Measurements from ENCODE around the gene OGDH.

The OGDH gene

DNA sequence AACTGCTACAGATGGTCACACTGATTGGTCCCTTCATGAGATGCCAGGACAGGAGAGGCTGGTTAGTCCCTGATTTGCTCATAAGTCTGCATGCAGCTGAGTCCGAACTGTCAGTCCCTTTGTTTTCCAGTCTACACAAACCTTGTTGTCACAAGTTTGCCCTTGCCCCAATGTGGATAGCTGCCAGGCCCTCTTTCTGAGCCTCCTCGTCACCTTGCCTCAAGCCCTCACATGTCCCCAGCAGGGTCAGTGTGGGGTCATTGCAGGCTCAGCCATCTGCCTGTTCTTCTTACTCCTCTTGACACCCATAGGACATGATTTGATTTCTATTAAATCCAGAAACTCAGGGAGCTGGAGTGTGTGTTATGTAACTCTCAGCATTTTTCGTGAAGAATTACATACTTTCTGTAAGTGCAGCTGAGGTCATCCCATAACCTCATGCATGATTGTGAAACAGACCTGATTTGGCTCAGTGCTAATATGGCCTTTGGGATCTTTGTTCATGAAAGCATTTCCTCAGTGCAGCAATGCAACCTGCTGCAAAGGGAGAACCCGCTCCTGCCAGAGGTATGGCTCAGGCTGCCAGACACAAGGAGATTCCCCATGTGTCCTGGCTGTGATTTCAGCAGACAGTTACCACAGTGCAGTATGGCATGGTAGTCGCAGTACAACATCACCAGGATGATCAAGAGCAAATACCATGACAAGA lies 72.2 kb downstream of the OGDH start:
- TF ChIP-seq ZNF274 (IDR thresholded peaks at IDR 0.05; ENCODE audit: low read depth, low read length) (no peak), SUZ12 (IDR thresholded peaks at IDR 0.05; ENCODE audit: extremely low read depth, insufficient read depth, insufficient read length) (no peak), YY1 (IDR thresholded peaks at IDR 0.05; ENCODE audit: insufficient read depth, insufficient read length) (no peak)
- H3K4me1 ChIP-seq (ENCODE audit: insufficient read depth, insufficient read length), result peaks cover 8% of the 10 kb centered on the region
- H3K4me3 ChIP-seq (ENCODE audit: insufficient read length, low read depth), result no peak overlapping the region
- no peak overlapping the region for H3K9ac ChIP-seq (ENCODE audit: insufficient read length, low read depth)
- H3K9me3 ChIP-seq (ENCODE audit: insufficient read depth, low read length), result no peaks in the 10 kb centered on the region
- no peak for DNase-seq (ENCODE audit: low read depth, low spot score)
- H3K27me3 ChIP-seq (ENCODE audit: insufficient read depth, insufficient read length), result no peaks in the 10 kb centered on the region
- H3K36me3 ChIP-seq (ENCODE audit: insufficient read depth, insufficient read length, low read length), result peaks cover 72% of the 10 kb centered on the region

- no peaks in the 10 kb centered on the region for H3K27me3 ChIP-seq (ENCODE audit: insufficient read depth, insufficient read length)
- DNase-seq (ENCODE audit: low read depth, low spot score), result no peak
- H3K4me1 ChIP-seq (ENCODE audit: insufficient read depth, insufficient read length), result peaks cover 8% of the 10 kb centered on the region
- TF ChIP-seq YY1 (IDR thresholded peaks at IDR 0.05; ENCODE audit: insufficient read depth, insufficient read length) (no peak), SUZ12 (IDR thresholded peaks at IDR 0.05; ENCODE audit: extremely low read depth, insufficient read depth, insufficient read length) (no peak), ZNF274 (IDR thresholded peaks at IDR 0.05; ENCODE audit: low read depth, low read length) (no peak)
- H3K9me3 ChIP-seq (ENCODE audit: insufficient read depth, low read length), result no peaks in the 10 kb centered on the region
- H3K9ac ChIP-seq (ENCODE audit: insufficient read length, low read depth), result no peak overlapping the region
- H3K36me3 ChIP-seq (ENCODE audit: insufficient read depth, insufficient read length, low read length), result peaks cover 57% of the 10 kb centered on the region
- H3K4me3 ChIP-seq (ENCODE audit: insufficient read length, low read depth), result no peak overlapping the region
Observed at GRCh38 chr7:44681645-44682044, 75.2 kb downstream of the OGDH start.

DNA sequence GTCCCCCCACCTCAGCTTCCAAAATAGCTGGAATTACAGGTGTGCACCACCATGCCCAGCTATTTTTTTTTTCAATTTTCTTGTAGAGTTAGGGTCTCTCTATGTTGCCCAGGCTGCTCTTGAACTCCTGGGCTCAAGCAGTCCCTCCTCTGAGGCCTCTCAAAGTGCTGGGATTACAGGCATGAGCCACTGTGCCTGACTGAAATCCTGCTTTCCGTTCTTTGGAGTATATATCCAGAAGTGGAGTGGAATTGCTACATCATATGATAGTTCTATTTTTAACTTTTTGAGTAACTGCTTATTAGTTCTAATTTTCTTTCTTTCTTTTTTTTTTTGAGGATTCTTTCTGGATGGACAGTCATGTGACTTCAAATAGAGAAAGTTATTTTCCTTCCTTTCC lies 79.3 kb downstream of the OGDH start:
- Histone ChIP-seq H3K9ac (ENCODE audit: insufficient read length, low read depth) (no peak overlapping the region), H3K4me3 (ENCODE audit: insufficient read length, low read depth) (no peak overlapping the region), H3K9me3 (ENCODE audit: insufficient read depth, low read length) (no peaks in the 10 kb centered on the region), H3K27me3 (ENCODE audit: insufficient read depth, insufficient read length) (no peaks in the 10 kb centered on the region), H3K4me1 (ENCODE audit: insufficient read depth, insufficient read length) (no peaks in the 10 kb centered on the region), H3K36me3 (ENCODE audit: insufficient read depth, insufficient read length, low read length) (peaks cover 52% of the 10 kb centered on the region)
- DNase-seq (ENCODE audit: low read depth, low spot score), result no peak
- TF ChIP-seq YY1 (IDR thresholded peaks at IDR 0.05; ENCODE audit: insufficient read depth, insufficient read length) (no peak), ZNF274 (IDR thresholded peaks at IDR 0.05; ENCODE audit: low read depth, low read length) (no peak), SUZ12 (IDR thresholded peaks at IDR 0.05; ENCODE audit: extremely low read depth, insufficient read depth, insufficient read length) (no peak)

DNA sequence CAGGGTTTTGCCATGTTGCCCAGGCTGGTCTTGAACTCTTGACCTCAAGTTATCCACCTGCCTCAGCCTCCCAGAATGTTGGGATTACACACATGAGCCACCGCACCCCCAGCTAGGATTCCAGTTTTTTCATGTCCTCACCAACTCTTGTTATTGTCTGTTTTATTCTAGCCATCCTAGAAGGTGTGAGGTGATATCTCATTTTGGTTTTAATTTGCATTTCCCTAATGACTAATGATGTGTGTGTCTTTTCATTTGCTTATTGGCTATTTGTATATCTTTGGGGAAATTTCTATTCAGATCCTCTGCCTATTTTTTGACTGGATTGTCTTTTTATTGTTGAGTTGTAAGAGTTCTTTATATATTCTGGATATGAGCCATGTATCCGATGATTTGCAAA lies 83.0 kb downstream of the OGDH start:
- Histone ChIP-seq H3K4me3 (ENCODE audit: insufficient read length, low read depth) (no peak overlapping the region), H3K9ac (ENCODE audit: insufficient read length, low read depth) (no peak overlapping the region), H3K36me3 (ENCODE audit: insufficient read depth, insufficient read length, low read length) (peaks cover 42% of the 10 kb centered on the region)

GRCh38 chr7:44693641-44694313 lies 87.3 kb downstream of the OGDH start:
- Histone ChIP-seq H3K4me1 (ENCODE audit: insufficient read depth, insufficient read length) (peaks cover 9% of the 10 kb centered on the region), H3K9ac (ENCODE audit: insufficient read length, low read depth) (no peak overlapping the region), H3K4me3 (ENCODE audit: insufficient read length, low read depth) (no peak overlapping the region), H3K27me3 (ENCODE audit: insufficient read depth, insufficient read length) (no peaks in the 10 kb centered on the region), H3K36me3 (ENCODE audit: insufficient read depth, insufficient read length, low read length) (peaks cover 64% of the 10 kb centered on the region), H3K9me3 (ENCODE audit: insufficient read depth, low read length) (no peaks in the 10 kb centered on the region)
- TF ChIP-seq ZNF274 (IDR thresholded peaks at IDR 0.05; ENCODE audit: low read depth, low read length) (no peak), SUZ12 (IDR thresholded peaks at IDR 0.05; ENCODE audit: extremely low read depth, insufficient read depth, insufficient read length) (no peak), YY1 (IDR thresholded peaks at IDR 0.05; ENCODE audit: insufficient read depth, insufficient read length) (no peak)
- no peak for DNase-seq (ENCODE audit: low read depth, low spot score)

More for the DNA sequence above, 83.0 kb downstream of the OGDH start:
- DNase-seq (ENCODE audit: low read depth, low spot score), result no peak
- peaks cover 9% of the 10 kb centered on the region for H3K4me1 ChIP-seq (ENCODE audit: insufficient read depth, insufficient read length)
- H3K27me3 ChIP-seq (ENCODE audit: insufficient read depth, insufficient read length), result no peaks in the 10 kb centered on the region
- no peaks in the 10 kb centered on the region for H3K9me3 ChIP-seq (ENCODE audit: insufficient read depth, low read length)
- TF ChIP-seq SUZ12 (IDR thresholded peaks at IDR 0.05; ENCODE audit: extremely low read depth, insufficient read depth, insufficient read length), result no peak

DNA sequence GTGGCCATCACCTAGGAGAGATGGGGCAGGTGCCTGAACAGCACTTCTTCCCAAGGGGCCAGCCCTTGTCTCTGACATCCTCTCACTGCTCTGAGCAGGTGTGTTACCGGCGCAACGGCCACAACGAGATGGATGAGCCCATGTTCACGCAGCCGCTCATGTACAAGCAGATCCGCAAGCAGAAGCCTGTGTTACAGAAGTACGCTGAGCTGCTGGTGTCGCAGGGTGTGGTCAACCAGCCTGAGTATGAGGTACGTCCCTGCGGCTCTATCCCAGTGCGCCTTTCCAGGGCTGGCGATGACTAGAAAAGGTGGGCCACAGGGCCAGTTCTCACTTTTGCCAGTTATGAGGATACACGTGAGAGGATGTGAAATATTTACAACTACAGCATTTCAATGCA lies 87.9 kb downstream of the OGDH start:
- TF ChIP-seq ZNF274 (IDR thresholded peaks at IDR 0.05; ENCODE audit: low read depth, low read length) (no peak), SUZ12 (IDR thresholded peaks at IDR 0.05; ENCODE audit: extremely low read depth, insufficient read depth, insufficient read length) (no peak), YY1 (IDR thresholded peaks at IDR 0.05; ENCODE audit: insufficient read depth, insufficient read length) (no peak)
- Histone ChIP-seq H3K27me3 (ENCODE audit: insufficient read depth, insufficient read length) (no peaks in the 10 kb centered on the region), H3K4me1 (ENCODE audit: insufficient read depth, insufficient read length) (peaks cover 9% of the 10 kb centered on the region), H3K36me3 (ENCODE audit: insufficient read depth, insufficient read length, low read length) (peaks cover 62% of the 10 kb centered on the region), H3K4me3 (ENCODE audit: insufficient read length, low read depth) (no peak overlapping the region), H3K9me3 (ENCODE audit: insufficient read depth, low read length) (no peaks in the 10 kb centered on the region), H3K9ac (ENCODE audit: insufficient read length, low read depth) (no peak overlapping the region)
- no peak for DNase-seq (ENCODE audit: low read depth, low spot score)

DNA sequence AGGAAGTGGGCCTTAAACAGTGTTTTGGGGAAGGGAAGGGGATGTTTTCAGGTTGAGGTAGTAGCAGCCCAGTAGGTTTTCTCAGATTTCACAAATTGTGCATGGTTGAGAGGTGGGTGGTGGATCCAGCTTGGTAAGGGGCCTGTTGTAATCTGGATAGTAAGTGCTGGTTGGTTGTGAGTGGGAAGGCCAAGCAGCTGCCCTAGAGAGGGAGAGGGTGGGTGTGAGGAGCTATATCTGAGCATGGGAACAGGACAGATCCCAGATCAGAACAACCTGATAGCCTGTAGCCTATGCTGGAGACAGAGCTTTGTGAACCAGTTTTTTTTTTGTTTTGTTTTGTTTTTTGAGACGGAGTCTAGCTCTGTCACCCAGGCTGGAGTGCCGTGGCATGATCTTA lies 88.3 kb downstream of the OGDH start:
- H3K9ac ChIP-seq (ENCODE audit: insufficient read length, low read depth), result no peak overlapping the region
- peaks cover 9% of the 10 kb centered on the region for H3K4me1 ChIP-seq (ENCODE audit: insufficient read depth, insufficient read length)
- DNase-seq (ENCODE audit: low read depth, low spot score), result no peak
- no peak overlapping the region for H3K4me3 ChIP-seq (ENCODE audit: insufficient read length, low read depth)
- H3K27me3 ChIP-seq (ENCODE audit: insufficient read depth, insufficient read length), result no peaks in the 10 kb centered on the region
- H3K36me3 ChIP-seq (ENCODE audit: insufficient read depth, insufficient read length, low read length), result peaks cover 65% of the 10 kb centered on the region
- TF ChIP-seq SUZ12 (IDR thresholded peaks at IDR 0.05; ENCODE audit: extremely low read depth, insufficient read depth, insufficient read length) (no peak), ZNF274 (IDR thresholded peaks at IDR 0.05; ENCODE audit: low read depth, low read length) (no peak), YY1 (IDR thresholded peaks at IDR 0.05; ENCODE audit: insufficient read depth, insufficient read length) (no peak)
- H3K9me3 ChIP-seq (ENCODE audit: insufficient read depth, low read length), result no peaks in the 10 kb centered on the region

Data from NT2/D1 (cell line).